ENCODE measurements around the gene SULT4A1.

SULT4A1 gene

GRCh38 chr22:43827003-43827735, 35.1 kb downstream of the SULT4A1 start:
- DNase-seq, result no peak

- no peak for DNase-seq
Measured at GRCh38 chr22:43826142-43827002, 35.9 kb downstream of the SULT4A1 start.

- no peak for DNase-seq
Measured at GRCh38 chr22:43825651-43826050, 36.7 kb downstream of the SULT4A1 start.

GRCh38 chr22:43824724-43825420, 37.4 kb downstream of the SULT4A1 start:
- DNase-seq, result no peak

- no peak for DNase-seq
Measured at GRCh38 chr22:43823911-43824665, 38.2 kb downstream of the SULT4A1 start.

- DNase-seq, result no peak
Measured at GRCh38 chr22:43823353-43823908, 38.9 kb downstream of the SULT4A1 start.

GRCh38 chr22:43821606-43822425, 40.5 kb downstream of the SULT4A1 start:
- DNase-seq, result no peak

GRCh38 chr22:43820651-43821305, 41.5 kb downstream of the SULT4A1 start:
- no peak for DNase-seq

- DNase-seq, result no peak
Measured at GRCh38 chr22:43819931-43820640, 42.2 kb downstream of the SULT4A1 start.

GRCh38 chr22:43819421-43819921, 42.8 kb downstream of the SULT4A1 start:
- no peak for DNase-seq

- no peak for DNase-seq
Measured at GRCh38 chr22:43818981-43819380, 43.3 kb downstream of the SULT4A1 start.

- no peak for DNase-seq
Measured at GRCh38 chr22:43817402-43817801, 44.9 kb downstream of the SULT4A1 start.

GRCh38 chr22:43814264-43814663, 48.0 kb downstream of the SULT4A1 start:
- no peak for DNase-seq

- no peak for DNase-seq
Measured at GRCh38 chr22:43812890-43813289, 49.4 kb downstream of the SULT4A1 start.

GRCh38 chr22:43812149-43812842, 50.0 kb downstream of the SULT4A1 start, which contains the start of gene EFCAB6:
TSS of gene EFCAB6 (minus strand) at chr22:43812305. CDS start at chr22:43782318, 29,987 bp downstream.
- peak; percentile 91 for DNase-seq

GRCh38 chr22:43811777-43812148, 50.5 kb downstream of the SULT4A1 start:
- no peak for DNase-seq

GRCh38 chr22:43802897-43803495, 59.3 kb downstream of the SULT4A1 start:
- no peak for DNase-seq

GRCh38 chr22:43800970-43801369, 61.3 kb downstream of the SULT4A1 start:
- no peak for DNase-seq

- DNase-seq, result no peak
Measured at GRCh38 chr22:43798492-43798891, 63.8 kb downstream of the SULT4A1 start.

Data from stimulated activated CD4-positive, alpha-beta T cell treated with anti-CD3 and anti-CD28 coated beads, Interleukin-1b, Interleukin-23, amount 100 ng/mL, for 48 hours (primary cell).